Endodermal cell (in vitro differentiated cells): ENCODE measurements around the gene KCNN3. TPM values are rescaled to one million over a fixed set of nuclear protein-coding genes. Genes with fewer than 3 reads are reported as not detected.
A peak's percentile ranks its signal among the peaks of the same experiment; 100 is the strongest.

ENCODE experiments used
- DNase-seq: peaks from one replicate; pipeline ENCODE4 v3.0.0-alpha.2; 2017
- H3K27ac ChIP-seq: 2 replicates; pipeline ENCODE4 v1.5.1; 2013; ENCODE audit warnings: mild to moderate bottlenecking, low read depth, low read length, moderate library complexity
- H3K27me3 ChIP-seq: 2 replicates; pipeline ENCODE4 v1.6.1; 2013; ENCODE audit warnings: mild to moderate bottlenecking, low read length, moderate library complexity; ENCODE audit not compliant: insufficient read depth, control insufficient read depth, poor library complexity, severe bottlenecking
- H3K36me3 ChIP-seq: 2 replicates; pipeline ENCODE4 v1.7.0; 2013; ENCODE audit warnings: mild to moderate bottlenecking, low read length, moderate library complexity; ENCODE audit not compliant: control insufficient read depth, insufficient read depth
- H3K4me1 ChIP-seq: one replicate; pipeline ENCODE4 v1.7.0; 2013; ENCODE audit warnings: low read length; ENCODE audit not compliant: control insufficient read depth, insufficient read depth
- H3K4me3 ChIP-seq: 2 replicates; pipeline ENCODE4 v1.5.1; 2013; ENCODE audit warnings: mild to moderate bottlenecking, low read length, moderate library complexity
- H3K9ac ChIP-seq: 2 replicates; pipeline ENCODE4 v1.6.1; 2013; ENCODE audit warnings: mild to moderate bottlenecking, low read length, moderate library complexity; ENCODE audit not compliant: poor library complexity, severe bottlenecking; ENCODE audit errors: extremely low read depth
- H3K9me3 ChIP-seq: 2 replicates; pipeline ENCODE4 v1.6.1; 2013; ENCODE audit warnings: mild to moderate bottlenecking, low read length, moderate library complexity; ENCODE audit not compliant: control insufficient read depth
- H3K27ac Mint-ChIP-seq: 2 replicates; pipeline ENCODE4 v1.8.0; 2020; ENCODE audit warnings: mixed read lengths
- H3K27me3 Mint-ChIP-seq: 2 replicates; pipeline ENCODE4 v1.8.0; 2021; ENCODE audit warnings: mild to moderate bottlenecking, mixed read lengths; ENCODE audit not compliant: insufficient read depth
- H3K36me3 Mint-ChIP-seq: 2 replicates; pipeline ENCODE4 v1.8.0; 2020; ENCODE audit warnings: low read depth, mixed read lengths
- H3K4me1 Mint-ChIP-seq: 2 replicates; pipeline ENCODE4 v1.8.0; 2020; ENCODE audit warnings: mixed read lengths
- H3K4me3 Mint-ChIP-seq: 2 replicates; pipeline ENCODE4 v1.8.0; 2020; ENCODE audit warnings: mild to moderate bottlenecking, moderate library complexity, mixed read lengths
- H3K9me3 Mint-ChIP-seq: 2 replicates; pipeline ENCODE4 v1.8.0; 2020; ENCODE audit warnings: mild to moderate bottlenecking, mixed read lengths
- CTCF ChIP-seq: fragments of 200-600 bp; sonication (generic); conservative IDR thresholded peaks from 2 replicates; pipeline ENCODE4 v1.5.0; 2021; ENCODE audit warnings: antibody characterized with exemption, mild to moderate bottlenecking
- WGBS, 2 experiments: methylation state at CpG; one replicate each; pipeline versions ENCODE4 v1.1.5 to v1.1.7; 2013; ENCODE audit warnings: missing lambda C conversion rate in 2 of 2, mixed read lengths in 1 of 2; ENCODE audit not compliant: insufficient coverage in 1 of 2, insufficient read length in 1 of 2; 5-methylcytosine and 5-hydroxymethylcytosine counted together
- total RNA-seq, 2 donors: library from RNA; stranded (reverse); fragmentation: NEBNext Ultra II Directional in 1 of 2; extraction: Animal tissue kit (Norgen Biotek cat#: 25700) in 1 of 2; gene quantifications; 2 replicates in 1 of 2; 3 replicates in 1 of 2; pipeline ENCODE4 v1.2.1, GENCODE V29; 2021

Gene KCNN3
- total RNA-seq, 2 donors from 2014 or later: 0.57 to 0.75 TPM

DNA sequence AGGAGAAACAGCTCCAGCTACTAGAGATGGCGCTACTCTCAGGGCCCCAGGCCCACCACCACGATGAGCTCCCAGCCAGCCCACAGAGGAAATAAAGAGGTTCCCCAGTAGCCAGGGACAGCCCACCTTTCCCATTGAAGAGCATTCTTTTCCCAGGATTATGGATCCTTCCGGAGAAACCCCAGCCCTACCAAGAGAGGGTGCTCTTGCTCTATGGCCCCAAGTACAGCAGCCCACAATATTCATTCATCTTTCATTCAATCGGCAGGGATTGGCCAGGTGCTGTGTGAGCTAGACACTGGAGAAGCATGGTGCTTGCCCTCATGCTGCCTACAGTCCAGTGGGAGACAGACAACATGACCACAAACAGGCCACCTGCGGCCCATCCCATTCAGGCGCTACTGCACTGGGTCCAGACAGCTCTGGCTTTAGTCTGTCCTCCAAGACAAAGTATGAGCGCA lies 36.6 kb upstream of the KCNN3 start:
- 93 to 95% methylated on average over 4 to 7 of the region's 7 CpGs for WGBS, 2 experiments
- peak; percentile 50 for TF ChIP-seq CTCF
- Mint-ChIP-seq H3K27me3 (peaks cover 11% of the 10 kb centered on the region), H3K4me3 (no peak overlapping the region), H3K36me3 (peaks cover 3% of the 10 kb centered on the region), H3K27ac (no peak overlapping the region), H3K4me1 (no peaks in the 10 kb centered on the region), H3K9me3 (peaks cover 27% of the 10 kb centered on the region)
- peaks cover 13% of the 10 kb centered on the region for H3K9me3 ChIP-seq
- no peaks in the 10 kb centered on the region for H3K36me3 ChIP-seq
- H3K9ac ChIP-seq: no peak overlapping the region
- no peak overlapping the region for H3K4me3 ChIP-seq
- DNase-seq: peak; percentile 35
- no peaks in the 10 kb centered on the region for H3K4me1 ChIP-seq
- H3K27ac ChIP-seq: no peak overlapping the region
- H3K27me3 ChIP-seq: no peaks in the 10 kb centered on the region

DNA sequence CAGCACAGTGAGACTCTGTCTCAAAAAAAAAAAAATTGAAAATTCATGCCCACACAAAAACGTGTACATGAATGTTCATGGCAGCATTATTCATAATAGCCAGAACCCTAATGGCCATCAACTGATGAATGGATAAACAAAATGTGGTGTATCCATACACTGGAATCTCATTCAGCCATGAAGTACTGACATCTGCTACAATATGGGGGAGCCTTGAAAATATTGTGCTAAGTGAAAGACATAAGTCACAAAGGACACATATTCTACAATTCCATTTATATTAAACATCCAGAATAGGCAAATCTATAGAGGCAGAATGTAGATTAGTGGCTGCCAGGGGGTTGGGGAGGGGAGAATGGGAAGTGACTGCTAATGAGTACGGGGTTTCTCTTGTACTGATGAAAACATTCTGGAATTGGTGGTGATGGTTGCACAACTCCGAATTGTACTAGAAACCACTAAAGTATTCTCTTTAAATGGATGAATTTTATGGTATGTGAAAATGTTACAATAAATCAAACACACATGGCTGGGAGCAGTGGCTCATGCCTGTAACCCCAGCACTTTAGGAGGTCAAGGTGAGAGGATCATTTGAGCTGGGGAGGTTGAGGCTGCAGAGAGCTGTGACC lies 33.0 kb upstream of the KCNN3 start:
- Mint-ChIP-seq H3K36me3 (peaks cover 3% of the 10 kb centered on the region), H3K4me1 (no peaks in the 10 kb centered on the region), H3K9me3 (peaks cover 14% of the 10 kb centered on the region), H3K27ac (no peak overlapping the region), H3K4me3 (no peak overlapping the region), H3K27me3 (peaks cover 2% of the 10 kb centered on the region)
- DNase-seq: peak; percentile 5
- Histone ChIP-seq H3K27me3 (no peaks in the 10 kb centered on the region), H3K36me3 (no peaks in the 10 kb centered on the region), H3K4me3 (no peak overlapping the region), H3K27ac (no peak overlapping the region), H3K9ac (no peak overlapping the region), H3K4me1 (no peaks in the 10 kb centered on the region), H3K9me3 (peaks cover 5% of the 10 kb centered on the region)
- no peak for TF ChIP-seq CTCF
- WGBS, 2 experiments: 83 to 100% methylated on average over 2 to 3 of the region's 3 CpGs

GRCh38 chr1:154901591-154901990 lies 31.5 kb upstream of the KCNN3 start:
- TF ChIP-seq CTCF: no peak
- Histone ChIP-seq H3K36me3 (no peaks in the 10 kb centered on the region), H3K9me3 (no peaks in the 10 kb centered on the region), H3K4me1 (no peaks in the 10 kb centered on the region), H3K27me3 (no peaks in the 10 kb centered on the region), H3K27ac (no peak overlapping the region), H3K4me3 (no peak overlapping the region), H3K9ac (no peak overlapping the region)
- Mint-ChIP-seq H3K27me3 (no peaks in the 10 kb centered on the region), H3K36me3 (no peaks in the 10 kb centered on the region), H3K9me3 (peaks cover 2% of the 10 kb centered on the region), H3K27ac (no peak overlapping the region), H3K4me3 (no peak overlapping the region), H3K4me1 (no peaks in the 10 kb centered on the region)
- WGBS, 2 experiments: no CpG with 5 or more reads among the region's 1 CpG
- DNase-seq: no peak
